ENCODE data around the gene IZUMO1.

- TF ChIP-seq POLR2A (IDR thresholded peaks at IDR 0.05; ENCODE audit: low read depth, low read length) (no peak), POLR2AphosphoS5 (IDR thresholded peaks at IDR 0.05; ENCODE audit: low read depth, low read length) (no peak), TAF1 (IDR thresholded peaks at IDR 0.05; ENCODE audit: borderline replicate concordance, low read depth, low read length) (no peak)
Observed at GRCh38 chr19:48695743-48696352, 50.9 kb downstream of the IZUMO1 start, which contains the start of gene FUT2.

Measured in GM12892 (cell line).